ENCODE results near the gene TMEM91.

TMEM91 gene

DNA sequence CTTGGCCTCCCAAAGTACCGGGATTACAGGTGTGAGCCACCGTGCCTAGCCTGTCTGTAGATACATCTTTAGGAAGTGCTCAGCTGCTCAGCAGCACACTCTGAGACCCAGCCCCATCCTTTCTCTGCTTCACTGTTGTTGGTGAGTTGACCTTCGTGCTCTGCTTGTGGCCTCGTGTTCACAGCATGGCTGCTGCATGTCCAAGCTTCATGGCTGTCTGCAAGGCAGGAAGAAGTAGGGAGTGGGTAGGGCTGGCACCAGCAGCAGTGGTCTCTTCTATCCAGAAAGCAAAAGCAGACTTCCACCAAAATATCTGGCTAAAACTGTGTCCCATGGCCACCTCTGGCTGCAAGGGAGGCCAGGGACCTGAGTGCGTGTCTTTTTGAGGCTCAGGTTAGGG lies 36.6 kb downstream of the TMEM91 start:
- DNase-seq = no peak

DNA sequence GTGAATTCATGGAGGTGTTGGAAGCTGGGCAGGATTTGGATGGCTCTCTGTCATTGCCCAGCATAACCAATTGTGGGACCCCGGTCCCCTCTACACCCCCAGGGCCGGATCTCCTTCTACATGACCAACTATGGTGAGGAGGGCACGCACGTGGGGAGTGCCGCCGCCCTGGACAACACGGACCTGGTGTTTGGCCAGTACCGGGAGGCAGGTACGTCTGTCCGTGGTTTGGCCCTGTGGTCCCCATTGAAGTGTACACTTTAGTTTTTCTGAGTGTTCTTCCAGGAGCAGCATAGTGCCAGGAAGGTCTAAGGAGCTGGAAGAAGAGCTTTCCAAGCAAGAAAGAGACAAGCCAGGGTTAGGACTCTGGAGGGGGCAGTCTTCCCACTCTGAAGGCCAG lies 37.6 kb downstream of the TMEM91 start:
- no peak for DNase-seq

- DNase-seq = no peak
These were observed 38.1 kb downstream of the TMEM91 start for GRCh38 chr19:41414461-41414860.

DNA sequence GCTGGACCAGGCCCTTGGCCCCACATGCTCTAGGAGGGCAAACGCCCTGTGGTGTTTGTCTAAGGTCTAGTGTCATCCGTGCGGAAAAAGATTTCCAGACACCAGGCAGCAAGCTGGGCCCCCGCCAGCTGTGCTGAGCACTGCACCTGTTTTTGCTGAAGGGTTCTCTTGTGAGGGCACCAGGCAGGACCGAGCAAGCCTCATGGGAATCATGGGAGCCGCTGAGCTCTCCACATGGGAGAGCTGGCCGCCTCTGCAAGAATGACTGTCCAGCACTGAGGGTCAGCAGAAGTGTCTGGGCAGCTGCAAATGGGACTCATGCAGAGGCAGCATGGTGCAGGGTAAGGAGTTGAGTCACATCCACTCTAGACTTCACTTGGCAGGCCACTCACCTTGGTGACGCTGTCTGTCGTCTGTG lies 38.8 kb downstream of the TMEM91 start:
- no peak for DNase-seq

GRCh38 chr19:41416194-41416674 lies 39.9 kb downstream of the TMEM91 start:
- no peak for DNase-seq

- DNase-seq = peak; percentile 82 to 93 (median 91)
These were observed 44.0 kb downstream of the TMEM91 start for GRCh38 chr19:41420101-41420880.

- DNase-seq = no peak
These were observed 45.0 kb downstream of the TMEM91 start for GRCh38 chr19:41421314-41421713.

DNA sequence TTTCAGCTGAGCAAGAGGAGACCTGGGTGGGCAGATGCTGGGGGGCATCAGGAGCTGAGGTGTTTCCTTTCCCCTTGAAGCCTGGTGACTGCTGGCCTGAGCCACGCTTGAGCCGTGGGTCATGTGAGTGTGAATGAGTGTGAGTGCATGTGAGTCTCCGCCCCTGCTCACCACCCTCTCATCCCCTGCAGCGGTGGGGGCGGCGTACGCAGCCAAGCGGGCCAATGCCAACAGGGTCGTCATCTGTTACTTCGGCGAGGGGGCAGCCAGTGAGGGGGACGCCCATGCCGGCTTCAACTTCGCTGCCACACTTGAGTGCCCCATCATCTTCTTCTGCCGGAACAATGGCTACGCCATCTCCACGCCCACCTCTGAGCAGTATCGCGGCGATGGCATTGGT lies 45.6 kb downstream of the TMEM91 start:
- DNase-seq = no peak

- no peak for DNase-seq
These were observed 46.1 kb downstream of the TMEM91 start for GRCh38 chr19:41422456-41422855.

- no peak for DNase-seq
These were observed 46.6 kb downstream of the TMEM91 start for GRCh38 chr19:41422955-41423354.

- DNase-seq = peak in 2 of 4 experiments; percentile 20 to 31
These were observed 48.2 kb downstream of the TMEM91 start for GRCh38 chr19:41424335-41425173.

DNA sequence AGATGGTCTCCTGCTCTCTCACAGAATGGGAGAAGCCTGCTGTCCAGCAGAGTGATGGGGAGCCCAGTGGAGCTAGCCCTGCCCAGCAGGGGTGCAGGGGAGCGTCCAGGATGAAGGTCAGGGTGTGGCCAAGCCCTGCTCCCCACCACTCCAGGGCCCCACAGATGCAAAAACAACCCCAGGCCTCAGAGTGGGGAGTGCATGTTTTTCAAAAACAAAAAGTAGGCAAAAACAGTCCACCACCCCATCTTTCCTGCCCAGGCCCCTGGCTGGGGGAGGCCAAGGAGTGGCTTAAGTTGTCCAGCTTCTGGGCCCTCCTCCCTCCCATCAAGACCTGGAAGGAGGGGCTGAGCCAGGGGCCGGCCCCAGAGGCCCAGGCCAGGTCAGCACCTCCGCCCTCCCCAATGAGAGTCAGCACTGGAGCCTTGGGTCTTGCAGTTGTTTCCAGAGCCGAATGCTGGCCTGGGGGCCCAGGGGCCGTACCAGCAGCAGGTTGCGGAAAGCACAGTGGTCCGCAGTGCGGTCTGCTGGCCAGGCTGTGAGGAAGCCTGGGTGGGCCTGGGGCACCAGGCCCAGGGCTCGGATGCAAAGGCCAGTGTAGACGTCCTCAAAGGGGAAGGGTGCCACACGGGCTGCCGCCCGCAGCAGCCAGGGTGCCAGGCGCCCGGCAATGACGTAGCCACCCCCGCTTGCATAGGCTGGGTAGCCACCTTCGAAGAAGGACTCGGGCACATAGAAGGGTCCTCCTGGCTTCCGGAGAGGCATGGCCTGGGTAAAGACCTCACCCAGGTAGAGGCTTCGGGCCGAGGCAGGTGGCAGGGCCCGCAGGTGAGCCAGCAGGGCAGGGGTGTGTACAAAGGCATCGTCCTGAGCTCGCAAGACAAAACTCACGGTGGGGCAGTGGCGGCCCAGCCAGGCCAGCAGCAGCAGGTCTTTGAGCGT lies 49.1 kb downstream of the TMEM91 start:
- no peak for DNase-seq

GRCh38 chr19:41426116-41426841 lies 49.9 kb downstream of the TMEM91 start:
- peak in 1 of 4 experiments; percentile 44 for DNase-seq

- DNase-seq = peak; percentile 62 to 88 (median 74)
These were observed 50.8 kb downstream of the TMEM91 start, which contains the start of gene B3GNT8 for GRCh38 chr19:41426952-41427646. Gene B3GNT8 (minus strand): TSS chr19:41427374. CDS start chr19:41426778, 596 bp downstream.

DNA sequence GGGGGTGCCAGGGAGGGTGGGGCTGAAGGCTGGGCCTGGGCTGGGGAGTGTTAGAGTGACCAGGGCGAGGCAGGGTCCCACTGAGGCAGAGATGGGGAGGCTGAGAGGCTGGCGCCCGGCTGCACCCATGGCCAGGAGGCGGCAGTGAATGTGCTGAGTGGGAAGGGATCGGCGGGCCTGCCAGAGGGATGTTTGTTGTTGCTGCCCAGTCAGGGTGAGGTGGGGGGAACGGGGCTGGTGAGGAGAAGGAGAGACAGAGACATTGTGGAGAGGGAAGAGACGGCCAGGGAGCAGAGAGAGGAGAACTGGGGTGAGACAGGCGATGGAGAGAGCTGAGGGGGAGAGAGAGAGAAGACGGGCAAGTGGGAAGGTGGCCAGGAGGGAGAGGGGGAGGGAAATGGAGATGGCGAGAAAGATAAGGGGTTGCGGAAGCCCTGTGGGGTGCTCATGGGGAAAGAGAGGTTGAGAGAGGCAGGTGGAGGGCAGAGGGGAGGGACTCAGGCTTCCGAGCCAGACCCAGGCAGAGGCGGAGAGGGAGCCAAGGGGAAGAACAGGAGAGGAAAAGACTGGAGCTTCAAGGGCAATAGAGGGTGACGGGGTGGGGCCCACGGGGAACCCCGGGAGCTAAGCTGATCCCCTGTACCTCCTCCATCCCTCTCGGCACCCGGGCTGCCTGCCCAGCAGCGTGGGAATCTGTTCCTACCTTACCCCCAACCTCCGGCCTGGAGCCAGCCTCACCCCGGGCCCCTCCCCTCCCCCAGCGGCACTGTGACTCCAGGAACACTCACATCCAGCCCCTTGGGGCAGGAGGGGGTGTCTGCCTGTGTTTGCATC lies 51.5 kb downstream of the TMEM91 start:
- peak in 3 of 4 experiments; percentile 43 to 54 (median 46) for DNase-seq

DNA sequence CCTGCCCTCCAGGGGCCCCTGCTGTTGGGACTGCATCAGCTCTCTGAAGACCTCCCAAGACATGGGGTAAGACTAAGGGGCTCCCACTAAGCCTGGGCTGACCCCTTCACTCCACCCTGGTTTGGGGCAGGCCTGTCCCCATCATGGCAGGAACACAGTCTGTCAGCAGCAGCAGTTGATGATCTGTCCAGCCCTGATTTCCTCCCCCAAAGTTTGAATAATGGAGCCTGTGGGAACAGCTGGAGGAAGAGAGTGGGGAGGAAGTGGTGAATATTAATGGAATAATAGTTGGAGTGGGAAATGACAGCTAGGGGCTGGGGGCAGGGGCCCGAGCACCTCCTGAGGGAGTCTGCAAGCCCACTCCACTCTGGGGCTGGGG lies 52.1 kb downstream of the TMEM91 start:
- DNase-seq = no peak

DNA sequence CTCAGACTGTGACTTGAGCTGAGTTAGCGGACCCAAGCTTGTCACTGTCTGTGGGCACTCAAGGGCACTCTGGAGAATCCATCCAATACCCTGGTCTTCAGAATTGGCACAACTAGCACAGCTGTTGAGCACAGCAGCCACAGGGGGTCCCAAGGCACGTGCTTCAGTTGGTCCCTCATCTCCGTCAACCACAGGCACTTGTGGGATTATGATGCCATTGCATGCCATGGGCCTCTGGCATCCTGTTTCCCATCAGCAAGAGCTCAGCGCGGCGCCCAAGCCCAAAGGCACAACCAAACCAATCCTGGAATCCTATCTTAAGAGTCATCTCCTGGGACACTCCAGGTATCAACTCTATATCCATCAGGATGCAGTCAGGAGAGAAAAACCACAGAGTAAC lies 54.6 kb downstream of the TMEM91 start:
- no peak for DNase-seq

- peak; percentile 73 to 88 (median 80) for DNase-seq
These were observed 55.4 kb downstream of the TMEM91 start for GRCh38 chr19:41431426-41432386.

GRCh38 chr19:41433171-41433570 lies 56.8 kb downstream of the TMEM91 start:
- DNase-seq = no peak
